Stimulated activated naive CD8-positive, alpha-beta T cell treated with anti-CD3 and anti-CD28 coated beads, Interleukin-15, amount 100 ng/mL, for 72 hours (primary cell): ENCODE measurements around the gene ARMC9.
A peak's percentile ranks its signal among the peaks of the same experiment; 100 is the strongest.

Experiments used
- ATAC-seq: fragments of 150-1000 bp; cut with Tn5 transposase; 2 replicates; pipeline ENCODE4 v1.10.0; 2021; ENCODE audit warnings: mild to moderate bottlenecking, moderate library complexity
- DNase-seq, 2 donors: peaks; one replicate each; pipeline ENCODE4 v3.0.0; 2021 to 2022
- H3K27ac Mint-ChIP-seq, 2 donors: one replicate each; pipeline ENCODE4 v1.8.0; 2022; ENCODE audit warnings: mild to moderate bottlenecking in 2 of 2, mixed read lengths in 2 of 2, moderate library complexity in 2 of 2
- H3K27me3 Mint-ChIP-seq: one replicate; pipeline ENCODE4 v1.8.0; 2022; ENCODE audit warnings: mixed read lengths
- H3K4me1 Mint-ChIP-seq: one replicate; pipeline ENCODE4 v1.8.0; 2022; ENCODE audit warnings: mild to moderate bottlenecking, mixed read lengths
- H3K4me3 Mint-ChIP-seq, 2 donors: one replicate each; pipeline ENCODE4 v1.8.0; 2022; ENCODE audit warnings: mild to moderate bottlenecking in 2 of 2, mixed read lengths in 2 of 2, moderate library complexity in 1 of 2
- H3K9me3 Mint-ChIP-seq, 2 donors: one replicate each; pipeline ENCODE4 v1.8.0; 2022; ENCODE audit warnings: mixed read lengths in 2 of 2

The ARMC9 gene

DNA sequence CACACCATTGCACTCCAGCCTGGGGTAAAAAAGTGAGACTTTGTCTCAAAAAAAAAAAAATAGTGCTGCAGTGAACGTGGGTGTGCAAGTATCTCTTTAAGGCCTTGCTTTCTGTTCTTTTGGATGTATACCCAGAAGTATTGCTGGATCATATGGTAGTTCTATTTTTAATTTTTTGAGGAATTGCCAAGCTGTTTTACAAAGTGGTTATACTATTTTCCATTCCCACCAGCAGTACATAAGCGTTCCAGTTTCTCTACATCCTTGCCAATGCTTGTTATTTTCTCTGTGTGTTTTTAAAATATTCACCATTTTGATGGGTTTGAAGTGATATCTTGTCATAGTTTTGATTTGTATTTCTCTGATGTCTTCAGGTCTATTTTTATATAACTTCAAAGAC lies 13.1 kb downstream of the ARMC9 start:
- Mint-ChIP-seq H3K27ac (no peak overlapping the region), H3K4me3 (no peak overlapping the region), H3K4me1 (no peaks in the 10 kb centered on the region), H3K27me3 (no peaks in the 10 kb centered on the region), H3K9me3 (no peaks in the 10 kb centered on the region)
- ATAC-seq (no peak), DNase-seq (no peak)

GRCh38 chr2:231212329-231212845 lies 14.0 kb downstream of the ARMC9 start:
- ATAC-seq (no peak), DNase-seq (no peak)
- Mint-ChIP-seq H3K9me3 (no peaks in the 10 kb centered on the region), H3K27ac (no peak overlapping the region), H3K4me3 (no peak overlapping the region), H3K4me1 (no peaks in the 10 kb centered on the region), H3K27me3 (no peaks in the 10 kb centered on the region)

GRCh38 chr2:231213931-231214642 lies 15.7 kb downstream of the ARMC9 start:
- Mint-ChIP-seq H3K27me3 (no peaks in the 10 kb centered on the region), H3K9me3 (no peaks in the 10 kb centered on the region), H3K4me3 (no peak overlapping the region), H3K27ac (no peak overlapping the region), H3K4me1 (no peaks in the 10 kb centered on the region)
- no peak for ATAC-seq
- DNase-seq, result no peak

GRCh38 chr2:231218366-231218765 lies 19.9 kb downstream of the ARMC9 start:
- no peak for DNase-seq
- Mint-ChIP-seq H3K4me1 (no peaks in the 10 kb centered on the region), H3K4me3 (no peak overlapping the region), H3K27ac (no peak overlapping the region), H3K9me3 (no peaks in the 10 kb centered on the region), H3K27me3 (no peaks in the 10 kb centered on the region)
- no peak for ATAC-seq

- Mint-ChIP-seq H3K9me3 (no peaks in the 10 kb centered on the region), H3K4me3 (no peak overlapping the region), H3K27me3 (no peaks in the 10 kb centered on the region), H3K4me1 (no peaks in the 10 kb centered on the region), H3K27ac (no peak overlapping the region)
- ATAC-seq (no peak), DNase-seq (no peak)
These were observed 20.9 kb downstream of the ARMC9 start for GRCh38 chr2:231219289-231219688.

DNA sequence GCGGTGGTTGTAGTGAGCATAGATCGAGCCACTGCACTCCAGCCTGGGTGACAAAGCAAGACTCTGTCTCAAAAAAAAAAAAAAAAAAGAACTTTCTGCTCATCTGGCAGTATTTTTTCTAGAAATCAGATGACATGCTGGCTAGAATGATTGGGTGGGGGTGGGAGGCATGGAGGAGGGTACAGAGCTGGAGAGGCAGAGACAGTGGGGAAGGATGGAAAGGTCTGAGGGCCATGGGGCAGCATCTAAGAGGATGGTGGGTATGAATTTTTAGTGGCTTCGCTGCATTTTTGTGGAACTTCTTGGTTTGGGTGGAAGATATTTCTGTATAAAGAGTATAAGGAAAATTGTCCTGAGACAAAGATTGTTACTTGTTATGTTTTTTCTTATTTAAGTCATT lies 23.3 kb downstream of the ARMC9 start:
- H3K9me3 Mint-ChIP-seq, result no peaks in the 10 kb centered on the region
- no peaks in the 10 kb centered on the region for H3K4me1 Mint-ChIP-seq
- H3K27ac Mint-ChIP-seq, result no peak overlapping the region
- ATAC-seq (no peak), DNase-seq (no peak)
- H3K4me3 Mint-ChIP-seq, result no peak overlapping the region
- no peaks in the 10 kb centered on the region for H3K27me3 Mint-ChIP-seq

GRCh38 chr2:231222318-231223000 lies 24.0 kb downstream of the ARMC9 start:
- peak overlapping the region in 1 of 2 donors; percentile 29 for H3K27ac Mint-ChIP-seq
- DNase-seq, result no peak
- no peaks in the 10 kb centered on the region for H3K9me3 Mint-ChIP-seq
- no peak for ATAC-seq
- no peak overlapping the region for H3K4me3 Mint-ChIP-seq
- H3K4me1 Mint-ChIP-seq, result no peaks in the 10 kb centered on the region
- no peaks in the 10 kb centered on the region for H3K27me3 Mint-ChIP-seq

- DNase-seq (no peak), ATAC-seq (no peak)
- Mint-ChIP-seq H3K27me3 (no peaks in the 10 kb centered on the region), H3K4me3 (no peak overlapping the region), H3K9me3 (no peaks in the 10 kb centered on the region), H3K4me1 (no peaks in the 10 kb centered on the region), H3K27ac (no peak overlapping the region)
These were observed 24.6 kb downstream of the ARMC9 start for GRCh38 chr2:231223001-231223375.

- no peak for ATAC-seq
- no peak for DNase-seq
- Mint-ChIP-seq H3K9me3 (no peaks in the 10 kb centered on the region), H3K27me3 (no peaks in the 10 kb centered on the region), H3K27ac (no peak overlapping the region), H3K4me1 (no peaks in the 10 kb centered on the region), H3K4me3 (no peak overlapping the region)
These were observed 25.1 kb downstream of the ARMC9 start for GRCh38 chr2:231223458-231223976.

- no peaks in the 10 kb centered on the region for H3K4me1 Mint-ChIP-seq
- no peaks in the 10 kb centered on the region for H3K27me3 Mint-ChIP-seq
- peak; percentile 46 to 60 for DNase-seq
- H3K4me3 Mint-ChIP-seq, result no peak overlapping the region
- H3K27ac Mint-ChIP-seq, result no peak overlapping the region
- peak; percentile 99 for ATAC-seq
- no peaks in the 10 kb centered on the region for H3K9me3 Mint-ChIP-seq
These were observed 29.1 kb downstream of the ARMC9 start for GRCh38 chr2:231227310-231228162.

DNA sequence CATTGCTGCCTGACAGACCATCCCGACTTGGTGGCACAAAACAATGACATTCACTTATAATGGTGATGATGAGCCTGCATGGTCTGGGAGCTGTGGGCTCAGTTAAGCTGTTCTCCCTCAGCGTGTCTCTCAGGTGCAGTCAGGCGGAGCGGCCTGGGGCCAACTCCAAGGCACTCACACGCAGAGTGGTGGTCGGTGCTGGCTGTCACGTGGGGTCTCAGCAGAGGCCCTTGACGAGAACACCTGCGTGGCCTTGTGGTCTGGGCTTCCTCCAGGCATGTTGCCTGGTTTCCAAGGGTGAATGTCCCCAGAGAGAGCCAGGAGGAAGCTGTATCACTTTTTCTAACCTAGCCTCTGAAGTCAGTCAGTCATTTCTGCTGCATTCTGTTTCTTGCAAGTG lies 29.8 kb downstream of the ARMC9 start:
- no peak overlapping the region for H3K27ac Mint-ChIP-seq

DNA sequence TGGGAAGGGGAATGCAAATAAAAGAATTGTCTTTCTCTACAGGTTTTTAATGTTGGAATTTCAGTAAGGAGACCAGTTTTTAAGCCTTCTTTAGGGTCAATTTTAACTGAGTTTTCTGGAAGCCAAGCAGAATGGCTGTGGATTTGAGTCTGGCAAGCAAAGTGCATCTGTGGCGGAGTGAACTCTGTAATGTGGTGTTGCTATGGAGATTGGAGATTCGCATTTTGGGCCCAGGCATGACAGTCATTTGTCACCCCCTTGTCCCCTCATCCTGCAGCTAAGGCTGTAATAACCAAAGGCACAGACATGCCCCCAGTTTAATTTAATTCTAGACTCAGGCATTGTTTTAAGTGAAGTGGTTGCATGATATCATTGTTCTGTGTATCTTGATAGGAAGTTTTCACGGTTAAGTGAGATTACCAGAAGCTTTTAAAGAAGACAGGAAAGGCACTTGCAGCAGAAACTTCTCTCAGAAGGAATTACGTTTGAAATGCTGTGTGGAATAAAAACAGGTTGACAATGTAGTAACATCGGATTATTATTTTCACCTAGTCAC lies 30.6 kb downstream of the ARMC9 start:
- H3K4me1 Mint-ChIP-seq, result no peaks in the 10 kb centered on the region
- H3K4me3 Mint-ChIP-seq, result no peak overlapping the region
- H3K9me3 Mint-ChIP-seq, result no peaks in the 10 kb centered on the region
- no peak for DNase-seq
- no peak overlapping the region for H3K27ac Mint-ChIP-seq
- no peak for ATAC-seq
- H3K27me3 Mint-ChIP-seq, result no peaks in the 10 kb centered on the region

More for the DNA sequence above, 29.8 kb downstream of the ARMC9 start:
- no peaks in the 10 kb centered on the region for H3K27me3 Mint-ChIP-seq
- H3K9me3 Mint-ChIP-seq, result no peaks in the 10 kb centered on the region
- H3K4me3 Mint-ChIP-seq, result no peak overlapping the region
- ATAC-seq, result no peak
- no peaks in the 10 kb centered on the region for H3K4me1 Mint-ChIP-seq
- DNase-seq, result no peak

DNA sequence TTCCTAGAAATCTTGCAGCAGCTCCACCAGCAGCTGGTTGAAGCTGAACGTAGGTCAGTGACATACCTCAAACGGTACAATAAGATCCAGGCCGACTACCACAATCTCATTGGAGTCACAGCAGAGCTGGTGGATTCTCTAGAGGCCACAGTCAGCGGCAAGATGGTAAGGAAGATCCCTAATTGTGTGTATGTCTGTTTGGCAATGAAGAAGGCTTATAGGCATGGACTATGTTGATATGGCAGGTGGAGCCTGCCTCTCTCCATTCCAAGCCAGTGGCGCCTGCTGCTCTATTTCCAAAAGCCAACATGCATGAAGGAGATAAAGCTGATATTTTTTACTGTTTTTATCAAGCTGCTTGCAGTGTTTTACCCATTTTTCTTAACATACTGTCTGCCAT lies 36.8 kb downstream of the ARMC9 start:
- no peaks in the 10 kb centered on the region for H3K4me1 Mint-ChIP-seq
- H3K27ac Mint-ChIP-seq, result no peak overlapping the region
- no peak for DNase-seq
- no peak for ATAC-seq
- no peak overlapping the region for H3K4me3 Mint-ChIP-seq
- H3K27me3 Mint-ChIP-seq, result no peaks in the 10 kb centered on the region
- no peaks in the 10 kb centered on the region for H3K9me3 Mint-ChIP-seq

- H3K4me3 Mint-ChIP-seq, result no peak overlapping the region
- H3K9me3 Mint-ChIP-seq, result no peaks in the 10 kb centered on the region
- H3K4me1 Mint-ChIP-seq, result no peaks in the 10 kb centered on the region
- DNase-seq (no peak), ATAC-seq (no peak)
- H3K27me3 Mint-ChIP-seq, result no peaks in the 10 kb centered on the region
- peak overlapping the region in 1 of 2 donors; percentile 45 for H3K27ac Mint-ChIP-seq
These were observed 40.3 kb downstream of the ARMC9 start for GRCh38 chr2:231238689-231239088.

DNA sequence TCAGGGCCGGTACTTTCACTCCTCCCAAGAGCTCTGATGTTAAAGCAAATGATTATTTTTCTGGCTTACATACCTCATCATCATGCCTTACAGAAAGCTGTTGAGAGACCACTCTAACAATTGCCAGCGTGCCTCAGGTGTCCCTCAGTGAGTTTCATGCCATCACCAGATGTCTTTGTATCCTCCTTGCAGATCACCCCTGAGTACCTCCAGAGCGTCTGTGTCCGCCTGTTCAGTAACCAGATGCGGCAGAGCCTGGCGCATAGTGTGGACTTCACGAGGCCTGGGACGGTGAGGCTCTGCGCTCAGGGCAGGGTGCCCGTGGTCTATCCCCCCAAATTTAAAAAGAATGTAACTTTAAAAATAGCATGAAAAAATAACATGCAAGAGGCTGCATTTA lies 41.3 kb downstream of the ARMC9 start:
- no peaks in the 10 kb centered on the region for H3K9me3 Mint-ChIP-seq
- DNase-seq (no peak), ATAC-seq (no peak)
- no peaks in the 10 kb centered on the region for H3K4me1 Mint-ChIP-seq
- H3K4me3 Mint-ChIP-seq, result no peak overlapping the region
- H3K27me3 Mint-ChIP-seq, result no peaks in the 10 kb centered on the region
- H3K27ac Mint-ChIP-seq, result no peak overlapping the region
